NT2/D1 (cell line): ENCODE measurements around the gene MEN1.

Source experiments
- DNase-seq: peaks from one replicate; pipeline ENCODE4 v3.0.0-alpha.2; 2011; ENCODE audit warnings: low read depth, low spot score
- H3K27me3 ChIP-seq: 2 replicates; pipeline ENCODE4 v1.6.0; 2011; ENCODE audit warnings: mild to moderate bottlenecking; ENCODE audit not compliant: insufficient read length, insufficient read depth
- H3K36me3 ChIP-seq: 2 replicates; pipeline ENCODE4 v1.6.1; 2011; ENCODE audit warnings: mild to moderate bottlenecking, low read length, mixed read lengths; ENCODE audit not compliant: insufficient read depth, insufficient read length
- H3K4me1 ChIP-seq: 2 replicates; pipeline ENCODE4 v1.5.1; 2011; ENCODE audit not compliant: insufficient read depth, insufficient read length
- H3K4me3 ChIP-seq: 2 replicates; pipeline ENCODE4 v1.5.1; 2011; ENCODE audit warnings: low read depth; ENCODE audit not compliant: insufficient read length
- H3K9ac ChIP-seq: 2 replicates; pipeline ENCODE4 v1.6.0; 2011; ENCODE audit warnings: low read depth; ENCODE audit not compliant: insufficient read length
- H3K9me3 ChIP-seq: 2 replicates; pipeline ENCODE4 v1.5.1; 2011; ENCODE audit warnings: mild to moderate bottlenecking, low read length; ENCODE audit not compliant: insufficient read depth
- SUZ12 ChIP-seq: IDR thresholded peaks from 2 replicates; pipeline ENCODE4 v1.6.1; 2011; ENCODE audit not compliant: insufficient read length, insufficient read depth; ENCODE audit errors: extremely low read depth
- YY1 ChIP-seq: IDR thresholded peaks from 2 replicates; pipeline ENCODE4 v1.6.1; 2011; ENCODE audit not compliant: insufficient read length, insufficient read depth
- ZNF274 ChIP-seq: IDR thresholded peaks from 2 replicates; pipeline ENCODE4 v1.6.1; 2011; ENCODE audit warnings: mild to moderate bottlenecking, low read depth, low read length

Gene MEN1

DNA sequence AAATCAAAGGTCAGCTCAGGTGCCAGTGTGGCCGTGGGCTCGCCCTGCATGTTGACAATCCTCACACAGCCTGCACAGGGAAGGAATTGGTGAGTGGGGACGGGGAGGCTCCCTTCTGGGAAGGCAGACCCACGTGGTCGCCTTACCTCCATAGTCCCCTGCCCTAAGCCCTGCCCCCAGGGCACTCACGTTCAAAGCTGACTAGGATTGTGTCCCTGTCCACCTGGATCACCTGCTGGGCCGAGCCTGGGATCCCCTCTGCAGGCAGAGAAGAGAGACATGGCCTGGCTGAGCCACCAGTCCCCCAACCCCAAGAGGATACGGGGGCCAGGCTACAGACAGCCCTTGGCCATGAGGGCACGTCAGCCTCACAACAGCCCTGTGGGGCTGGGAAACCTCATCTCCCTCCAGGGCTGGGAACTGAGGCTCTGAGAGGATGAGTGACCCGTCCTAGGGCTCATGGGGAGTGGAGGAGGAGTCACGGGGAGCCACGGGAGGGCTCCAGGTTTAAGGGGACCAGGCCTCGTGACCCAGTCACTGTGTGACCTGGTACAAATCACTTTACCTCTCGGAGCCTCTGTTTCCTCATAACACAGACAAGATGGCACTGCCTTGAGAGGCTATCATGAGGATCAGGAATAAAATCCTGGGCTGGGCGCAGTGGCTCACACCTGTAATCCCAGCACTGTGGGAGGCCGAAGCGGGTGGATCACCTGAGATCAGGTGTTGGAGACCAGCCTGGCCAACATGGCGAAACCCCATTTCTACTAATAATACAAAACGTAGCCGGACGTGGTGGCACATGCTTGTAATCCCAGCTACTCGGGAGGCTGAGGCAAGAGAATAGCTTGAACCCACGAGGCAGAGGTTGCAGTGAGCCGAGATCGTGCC lies 19.9 kb downstream of the MEN1 start:
- no peak for TF ChIP-seq ZNF274
- TF ChIP-seq YY1: no peak
- TF ChIP-seq SUZ12: no peak

DNA sequence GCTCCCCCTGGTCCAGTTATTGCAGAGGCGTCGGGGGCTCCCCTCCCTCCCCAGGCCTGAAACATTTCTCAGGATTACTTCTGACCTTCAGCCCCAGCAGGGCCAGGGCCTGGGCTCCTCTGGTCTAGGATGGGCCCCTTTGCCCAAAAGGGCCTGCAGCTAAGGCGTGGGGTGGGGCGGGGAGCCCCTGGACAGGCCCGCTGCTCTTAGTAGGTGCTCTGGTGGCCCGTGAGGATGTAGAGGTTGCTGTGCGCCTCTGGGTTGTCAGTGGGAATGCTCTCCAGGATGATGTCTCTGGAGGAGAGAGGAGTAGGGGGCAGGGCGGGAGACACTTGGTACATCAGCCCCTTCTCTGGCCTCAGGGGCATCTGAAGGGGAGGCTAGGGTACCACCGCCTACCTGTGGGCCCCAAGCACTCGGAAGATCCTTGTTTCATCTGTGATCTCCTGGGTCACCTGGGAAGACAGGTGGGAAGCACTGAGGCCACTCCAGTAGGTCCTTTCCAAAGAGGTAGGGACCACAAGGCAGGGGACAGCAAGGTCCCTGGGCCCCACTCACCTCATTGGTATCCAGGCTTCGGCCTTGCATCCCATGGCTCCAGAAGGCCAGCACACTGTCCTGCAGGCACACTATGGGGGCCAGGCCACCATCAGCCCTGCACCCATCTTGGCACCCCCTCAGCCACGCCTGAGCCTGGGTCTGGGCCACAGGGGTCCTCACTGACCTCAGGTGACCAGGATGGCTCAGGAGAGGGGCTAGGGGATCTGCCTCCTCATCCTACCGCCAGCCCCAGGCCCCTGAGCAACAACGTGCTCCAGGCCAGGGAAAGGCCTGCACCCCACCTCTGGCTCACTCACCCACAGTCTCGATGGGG lies 20.8 kb downstream of the MEN1 start:
- H3K27me3 ChIP-seq: no peaks in the 10 kb centered on the region
- no peak overlapping the region for H3K4me3 ChIP-seq
- no peak for TF ChIP-seq SUZ12
- no peak for TF ChIP-seq ZNF274
- TF ChIP-seq YY1: no peak
- H3K9ac ChIP-seq: peak overlapping the region; percentile 44
- H3K4me1 ChIP-seq: peaks cover 5% of the 10 kb centered on the region
- H3K36me3 ChIP-seq: peaks cover 34% of the 10 kb centered on the region
- no peaks in the 10 kb centered on the region for H3K9me3 ChIP-seq
- no peak for DNase-seq

More for the DNA sequence above, 19.9 kb downstream of the MEN1 start:
- Histone ChIP-seq H3K4me3 (no peak overlapping the region), H3K36me3 (peaks cover 34% of the 10 kb centered on the region), H3K4me1 (peaks cover 5% of the 10 kb centered on the region), H3K9me3 (no peaks in the 10 kb centered on the region), H3K27me3 (no peaks in the 10 kb centered on the region), H3K9ac (peak overlapping the region; percentile 44)
- no peak for DNase-seq

DNA sequence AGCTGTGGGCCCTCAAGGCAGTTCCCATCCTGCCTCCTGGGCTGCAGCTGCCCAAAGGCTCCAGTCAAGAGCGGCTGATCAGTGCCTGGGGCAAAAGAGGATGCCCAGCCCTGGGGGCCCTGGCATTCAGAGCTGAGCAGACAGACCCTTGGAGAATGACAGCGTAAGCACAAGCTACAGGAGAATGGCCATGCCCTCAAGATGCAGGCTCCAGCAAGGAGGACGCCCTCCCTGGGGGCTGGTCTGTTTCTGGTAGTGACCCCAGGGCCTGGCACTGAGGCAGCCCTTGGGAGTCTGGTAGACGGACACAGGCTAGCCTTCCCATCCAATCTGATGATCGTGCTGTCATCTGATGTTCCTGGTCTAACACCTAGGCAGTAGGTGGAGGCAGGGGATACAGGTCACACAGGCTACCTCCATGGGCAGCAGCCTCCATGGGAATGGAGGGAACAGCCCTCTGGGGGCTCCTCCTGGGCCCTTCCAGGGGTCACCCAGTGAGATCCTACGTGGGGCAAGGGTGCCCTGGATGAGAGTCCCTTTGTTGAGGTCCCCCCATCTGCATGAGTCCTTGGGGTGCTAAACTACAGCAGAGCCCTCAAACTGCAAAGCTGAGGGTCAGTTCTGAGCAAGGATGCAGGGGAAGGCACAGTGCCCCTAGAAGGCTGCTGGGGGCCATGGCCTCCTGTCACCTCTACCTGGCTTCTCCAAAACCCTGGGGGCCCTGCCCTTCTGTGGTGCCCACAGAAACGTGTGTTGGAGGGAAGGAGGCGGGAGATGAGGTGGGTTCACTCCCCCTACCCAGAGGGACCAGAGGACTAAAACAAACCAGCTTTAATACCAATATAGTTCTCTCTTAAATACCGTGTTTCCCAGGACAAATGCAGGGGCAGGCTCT lies 21.8 kb downstream of the MEN1 start:
- Histone ChIP-seq H3K4me3 (no peak overlapping the region), H3K9me3 (no peaks in the 10 kb centered on the region), H3K9ac (no peak overlapping the region), H3K4me1 (peaks cover 5% of the 10 kb centered on the region), H3K36me3 (peaks cover 34% of the 10 kb centered on the region), H3K27me3 (no peaks in the 10 kb centered on the region)
- DNase-seq: no peak
- TF ChIP-seq YY1 (no peak), SUZ12 (no peak), ZNF274 (no peak)

DNA sequence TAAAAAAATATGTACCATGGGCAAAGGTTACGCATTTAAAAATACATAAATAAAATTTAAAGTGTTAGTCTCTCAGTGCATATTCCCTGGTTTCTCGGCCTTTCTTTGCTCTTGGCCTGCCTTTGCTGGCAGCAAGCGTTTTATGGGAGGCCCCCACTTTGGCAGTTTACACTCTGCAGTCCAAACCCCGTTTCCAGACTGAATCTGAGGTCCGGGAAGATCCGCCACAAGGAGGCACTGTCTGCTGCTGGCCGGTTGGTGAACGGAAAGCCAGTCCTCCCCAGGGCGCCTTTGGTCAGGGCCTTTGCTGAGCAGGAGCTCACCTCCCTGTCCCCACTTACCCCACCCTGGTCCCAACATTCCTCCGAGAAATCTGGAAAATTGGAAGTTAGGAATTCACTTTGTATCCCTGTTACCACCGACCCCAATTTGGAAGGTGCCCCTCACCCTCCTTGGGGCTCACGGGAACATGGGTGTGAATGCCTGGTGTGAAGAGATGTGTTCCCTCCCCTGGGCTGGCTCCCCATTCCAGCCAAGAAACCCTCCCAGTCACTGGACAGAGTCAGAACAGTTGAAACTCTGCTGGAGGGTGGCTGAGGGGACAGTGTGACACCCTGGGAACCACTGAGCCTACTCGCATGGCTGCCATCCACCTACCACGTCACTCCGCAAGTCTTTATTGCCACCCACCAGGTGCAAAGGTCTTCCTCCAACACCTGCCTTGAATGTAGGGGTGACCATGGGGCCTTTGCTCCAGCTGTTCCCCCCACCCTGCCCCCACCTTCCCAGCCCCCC lies 22.6 kb downstream of the MEN1 start:
- H3K9ac ChIP-seq: no peak overlapping the region
- no peaks in the 10 kb centered on the region for H3K9me3 ChIP-seq
- H3K36me3 ChIP-seq: peaks cover 34% of the 10 kb centered on the region
- peaks cover 5% of the 10 kb centered on the region for H3K4me1 ChIP-seq
- DNase-seq: no peak
- TF ChIP-seq YY1 (no peak), SUZ12 (no peak), ZNF274 (no peak)
- no peaks in the 10 kb centered on the region for H3K27me3 ChIP-seq
- no peak overlapping the region for H3K4me3 ChIP-seq

DNA sequence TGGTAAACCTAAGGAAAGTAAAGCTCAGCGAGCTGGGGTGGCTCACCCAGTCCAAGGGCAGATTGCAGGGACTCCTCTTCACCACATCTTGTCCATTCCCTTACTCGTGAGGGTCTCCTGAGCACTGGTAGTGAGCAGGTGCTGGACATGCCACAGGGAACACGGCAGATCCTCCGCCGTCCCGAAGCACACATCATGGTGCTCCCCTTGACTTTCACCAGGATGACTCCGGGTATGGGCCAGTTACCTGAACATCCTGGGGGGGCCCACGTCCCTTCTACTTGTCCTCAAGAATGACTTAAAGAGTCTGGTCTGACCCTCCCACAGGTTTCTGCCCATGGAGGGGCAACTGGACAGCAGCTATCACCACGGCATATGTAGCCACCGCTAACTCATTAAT lies 24.0 kb downstream of the MEN1 start:
- H3K27me3 ChIP-seq: no peaks in the 10 kb centered on the region
- peaks cover 5% of the 10 kb centered on the region for H3K4me1 ChIP-seq
- peaks cover 37% of the 10 kb centered on the region for H3K36me3 ChIP-seq
- no peaks in the 10 kb centered on the region for H3K9me3 ChIP-seq
- no peak overlapping the region for H3K4me3 ChIP-seq
- no peak for DNase-seq
- TF ChIP-seq SUZ12 (no peak), YY1 (no peak), ZNF274 (no peak)
- H3K9ac ChIP-seq: no peak overlapping the region

DNA sequence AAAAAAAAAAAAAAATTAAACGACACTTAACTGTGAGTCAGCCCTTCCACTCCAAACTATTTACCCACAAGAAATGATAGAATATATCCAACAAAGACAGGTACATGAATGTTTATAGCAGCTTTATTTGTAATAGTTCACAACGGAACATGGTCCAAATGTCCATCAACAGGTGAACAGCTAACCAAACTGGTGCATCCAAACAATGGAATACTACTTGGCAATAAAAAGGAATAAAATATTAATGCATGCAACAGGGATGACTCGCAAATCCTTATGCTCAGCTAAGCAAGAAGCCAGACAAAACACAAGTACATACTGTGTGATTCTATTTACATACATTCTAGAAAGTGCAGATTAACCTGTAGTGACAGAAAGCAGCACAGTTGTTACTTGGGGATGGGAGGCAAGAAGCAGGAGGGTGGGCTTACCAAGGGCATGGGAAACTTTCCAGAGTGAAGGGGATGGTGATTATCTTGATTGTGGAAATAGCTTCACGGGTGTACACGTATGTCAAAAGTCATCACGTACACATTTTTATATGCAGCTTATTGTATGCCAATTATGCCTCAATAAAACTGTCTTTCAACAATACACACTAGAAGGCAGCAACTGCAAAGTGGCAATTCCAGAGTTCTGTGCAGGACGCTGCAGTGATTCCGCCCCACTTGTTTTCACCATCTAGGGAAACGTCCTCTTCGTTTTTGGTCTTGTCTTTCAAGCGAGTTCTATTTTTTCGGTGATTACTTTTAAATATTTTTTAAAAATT lies 25.4 kb downstream of the MEN1 start:
- Histone ChIP-seq H3K9me3 (no peaks in the 10 kb centered on the region), H3K9ac (no peak overlapping the region), H3K27me3 (no peaks in the 10 kb centered on the region), H3K4me1 (peaks cover 5% of the 10 kb centered on the region), H3K36me3 (peaks cover 39% of the 10 kb centered on the region), H3K4me3 (no peak overlapping the region)
- DNase-seq: no peak
- TF ChIP-seq ZNF274 (no peak), SUZ12 (no peak), YY1 (no peak)
